Hepatocyte (in vitro differentiated cells): ENCODE results near the gene ACOX3. TPM values are rescaled to one million over a fixed set of nuclear protein-coding genes. Genes with fewer than 3 reads are reported as not detected.

Experiments used
- DNase-seq: peaks from one replicate; pipeline ENCODE4 v3.0.0-alpha.2; 2016; ENCODE audit warnings: low spot score
- H2AFZ ChIP-seq: fragments of 200-600 bp; sonication (generic); 2 replicates; pipeline ENCODE4 v1.6.0; 2016; ENCODE audit warnings: antibody characterized with exemption, mild to moderate bottlenecking
- H3K27ac ChIP-seq: fragments of 200-600 bp; sonication (generic); 2 replicates; pipeline ENCODE4 v1.5.1; 2016; ENCODE audit warnings: mild to moderate bottlenecking
- H3K27me3 ChIP-seq: fragments of 200-600 bp; sonication (generic); 2 replicates; pipeline ENCODE4 v1.6.1; 2016
- H3K36me3 ChIP-seq: fragments of 200-600 bp; sonication (generic); replicated peaks from 2 replicates; pipeline ENCODE4 v1.5.1; 2016; ENCODE audit warnings: low read depth; ENCODE audit not compliant: insufficient read depth
- H3K4me1 ChIP-seq: fragments of 200-600 bp; sonication (generic); 2 replicates; pipeline ENCODE4 v1.5.1; 2016; ENCODE audit warnings: mild to moderate bottlenecking, moderate library complexity; ENCODE audit not compliant: insufficient read depth
- H3K4me2 ChIP-seq: fragments of 200-600 bp; sonication (generic); 2 replicates; pipeline ENCODE4 v1.6.0; 2016
- H3K4me3 ChIP-seq: fragments of 200-600 bp; sonication (generic); 2 replicates; pipeline ENCODE4 v1.5.1; 2016; ENCODE audit warnings: mild to moderate bottlenecking
- H3K79me2 ChIP-seq: fragments of 200-600 bp; sonication (generic); 2 replicates; pipeline ENCODE4 v1.6.0; 2017; ENCODE audit warnings: mild to moderate bottlenecking
- H3K9me2 ChIP-seq: fragments of 200-600 bp; sonication (generic); replicated peaks from 2 replicates; pipeline ENCODE4 v1.6.0; 2017; ENCODE audit warnings: mild to moderate bottlenecking; ENCODE audit not compliant: insufficient read depth
- H3K9me3 ChIP-seq: fragments of 200-600 bp; sonication (generic); 2 replicates; pipeline ENCODE4 v1.5.1; 2016; ENCODE audit warnings: low read depth, mild to moderate bottlenecking
- H4K20me1 ChIP-seq: fragments of 200-600 bp; sonication (generic); 2 replicates; pipeline ENCODE4 v1.6.0; 2016; ENCODE audit warnings: mild to moderate bottlenecking; ENCODE audit not compliant: insufficient read depth, poor library complexity, severe bottlenecking
- EZH2 ChIP-seq: fragments of 200-600 bp; sonication (generic); IDR thresholded peaks from 2 replicates; pipeline ENCODE4 v1.6.1; 2016; ENCODE audit warnings: antibody characterized with exemption, mild to moderate bottlenecking, borderline replicate concordance
- EZH2phosphoT487 ChIP-seq: fragments of 200-600 bp; sonication (generic); IDR thresholded peaks from one replicate; pipeline ENCODE4 v1.6.1; 2018; ENCODE audit warnings: antibody characterized with exemption, mild to moderate bottlenecking, low read depth, moderate library complexity; ENCODE audit not compliant: unreplicated experiment, severe bottlenecking
- WGBS: methylation state at CpG from one replicate; pipeline ENCODE4 v1.1.6; 2016; ENCODE audit warnings: low lambda C conversion rate; ENCODE audit errors: missing lambda C conversion rate; 5-methylcytosine and 5-hydroxymethylcytosine counted together
- polyA plus RNA-seq: library from polyadenylated mRNA; unstranded; fragments of >200 nt; fragmentation: Nextera tagmentation; extraction: Ambion mirVana; gene quantifications from 2 replicates; pipeline ENCODE4 v1.2.1, GENCODE V29; 2016
- total RNA-seq: library from RNA; depleted of rRNA; stranded (reverse); fragments of >200 nt; gene quantifications from 2 replicates; pipeline ENCODE4 v1.2.3, GENCODE V29; 2014
- TF ChIP-seq, protein P1 (sequence below): fragments of 200-600 bp; sonication (generic); IDR thresholded peaks from 2 replicates; pipeline ENCODE4 v1.5.1; 2016; ENCODE audit warnings: antibody characterized with exemption, mild to moderate bottlenecking; ENCODE audit not compliant: poor library complexity

ACOX3 gene
- total and polyA plus RNA-seq, 2 experiments from 2014 or later, result 17.6 to 22.5 TPM

DNA sequence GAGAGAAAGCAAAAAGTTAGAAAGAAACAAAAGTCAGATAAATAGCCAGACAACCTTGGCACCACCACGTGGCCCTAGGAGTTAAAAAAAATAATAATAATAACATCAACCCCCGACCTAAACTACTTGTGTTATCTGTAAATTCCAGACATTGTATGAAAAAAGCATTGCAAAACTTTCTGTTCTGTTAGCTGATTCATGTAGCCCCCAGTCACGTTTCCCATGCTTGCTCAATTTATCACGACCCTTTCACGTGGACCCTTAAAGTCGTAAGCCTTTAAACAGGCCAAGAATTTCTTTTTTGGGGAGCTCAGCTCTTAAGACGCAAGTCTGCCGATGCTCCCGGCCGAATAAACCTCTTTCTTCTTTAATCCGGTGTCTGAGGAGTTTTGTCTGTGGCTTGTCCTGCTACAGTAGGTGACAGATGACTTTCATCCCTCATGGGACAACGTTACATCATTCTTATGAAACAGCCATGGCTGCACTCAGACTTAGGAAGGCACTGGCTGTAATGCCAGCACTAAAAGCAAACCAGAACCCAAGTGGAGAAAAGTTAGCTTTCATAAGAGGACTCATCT is 520 bp downstream of the ACOX3 start:
- H3K4me3 ChIP-seq, result peak overlapping the region; percentile 38
- H2AFZ ChIP-seq, result peak overlapping the region; percentile 46
- TF ChIP-seq, protein P1, sequence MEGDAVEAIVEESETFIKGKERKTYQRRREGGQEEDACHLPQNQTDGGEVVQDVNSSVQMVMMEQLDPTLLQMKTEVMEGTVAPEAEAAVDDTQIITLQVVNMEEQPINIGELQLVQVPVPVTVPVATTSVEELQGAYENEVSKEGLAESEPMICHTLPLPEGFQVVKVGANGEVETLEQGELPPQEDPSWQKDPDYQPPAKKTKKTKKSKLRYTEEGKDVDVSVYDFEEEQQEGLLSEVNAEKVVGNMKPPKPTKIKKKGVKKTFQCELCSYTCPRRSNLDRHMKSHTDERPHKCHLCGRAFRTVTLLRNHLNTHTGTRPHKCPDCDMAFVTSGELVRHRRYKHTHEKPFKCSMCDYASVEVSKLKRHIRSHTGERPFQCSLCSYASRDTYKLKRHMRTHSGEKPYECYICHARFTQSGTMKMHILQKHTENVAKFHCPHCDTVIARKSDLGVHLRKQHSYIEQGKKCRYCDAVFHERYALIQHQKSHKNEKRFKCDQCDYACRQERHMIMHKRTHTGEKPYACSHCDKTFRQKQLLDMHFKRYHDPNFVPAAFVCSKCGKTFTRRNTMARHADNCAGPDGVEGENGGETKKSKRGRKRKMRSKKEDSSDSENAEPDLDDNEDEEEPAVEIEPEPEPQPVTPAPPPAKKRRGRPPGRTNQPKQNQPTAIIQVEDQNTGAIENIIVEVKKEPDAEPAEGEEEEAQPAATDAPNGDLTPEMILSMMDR, result no peak
- TF ChIP-seq EZH2 (no peak), EZH2phosphoT487 (no peak)
- H3K9me3 ChIP-seq, result no peaks in the 10 kb centered on the region
- DNase-seq, result no peak
- no peaks in the 10 kb centered on the region for H3K9me2 ChIP-seq
- H3K27me3 ChIP-seq, result no peaks in the 10 kb centered on the region
- H3K4me2 ChIP-seq, result peak overlapping the region; percentile 69
- 75% methylated on average over 12 of the region's 12 CpGs for WGBS
- no peaks in the 10 kb centered on the region for H4K20me1 ChIP-seq
- peak overlapping the region; percentile 94 for H3K27ac ChIP-seq
- H3K4me1 ChIP-seq, result peaks cover 17% of the 10 kb centered on the region
- no peaks in the 10 kb centered on the region for H3K36me3 ChIP-seq
- H3K79me2 ChIP-seq, result peaks cover 67% of the 10 kb centered on the region

DNA sequence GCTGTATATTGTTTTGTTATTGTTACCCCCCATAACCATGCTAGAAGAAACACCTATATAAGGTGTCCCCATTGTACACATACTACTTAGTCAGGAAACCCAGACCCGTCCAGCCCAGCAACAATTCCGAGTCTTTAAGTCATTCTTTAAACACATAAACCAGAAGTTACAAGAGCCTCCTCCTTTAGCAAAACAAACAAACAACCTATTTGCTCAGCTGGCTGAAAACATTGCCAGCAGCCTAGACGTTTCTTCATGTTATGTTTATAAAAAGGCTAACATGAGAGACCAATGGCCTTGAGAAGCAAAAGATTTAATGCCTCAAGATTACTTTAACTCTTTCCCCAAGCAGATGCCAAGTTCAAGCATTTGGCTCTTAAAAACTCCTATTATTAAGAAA is 1.4 kb downstream of the ACOX3 start:
- DNase-seq, result no peak
- Histone ChIP-seq H2AFZ (no peak overlapping the region), H3K27me3 (no peaks in the 10 kb centered on the region), H3K9me3 (no peaks in the 10 kb centered on the region), H3K4me3 (no peak overlapping the region), H3K9me2 (no peaks in the 10 kb centered on the region), H3K4me2 (peak overlapping the region; percentile 69), H3K4me1 (peaks cover 17% of the 10 kb centered on the region), H3K36me3 (no peaks in the 10 kb centered on the region), H3K79me2 (peaks cover 58% of the 10 kb centered on the region), H3K27ac (peak overlapping the region; percentile 94), H4K20me1 (no peaks in the 10 kb centered on the region)
- WGBS, result 60% methylated on average over 3 of the region's 3 CpGs
- TF ChIP-seq EZH2phosphoT487, result no peak
- TF ChIP-seq, protein P1, result no peak
- TF ChIP-seq EZH2, result no peak

DNA sequence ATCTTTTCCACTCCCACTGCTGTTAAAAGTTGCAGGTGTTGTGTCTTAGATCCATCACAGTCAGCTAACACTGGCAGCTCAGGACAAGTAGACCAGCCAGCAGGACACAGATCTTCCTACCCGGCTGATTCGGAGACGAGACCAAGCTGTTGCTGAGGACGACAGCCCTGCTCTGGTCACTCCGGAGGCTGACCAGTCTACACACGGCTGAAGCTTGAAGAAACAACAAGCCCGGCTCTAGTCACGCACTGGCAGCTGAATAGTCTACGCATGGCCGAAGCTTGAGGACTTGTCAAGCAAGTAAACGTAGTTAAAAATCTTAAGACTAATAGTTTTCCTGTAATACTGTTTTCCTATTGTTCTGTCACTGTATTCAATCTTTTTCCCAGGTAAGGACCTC is 1.8 kb downstream of the ACOX3 start:
- no peak for DNase-seq
- TF ChIP-seq, protein P1, result no peak
- TF ChIP-seq EZH2phosphoT487 (no peak), EZH2 (no peak)
- H3K4me1 ChIP-seq, result peaks cover 17% of the 10 kb centered on the region
- no peak overlapping the region for H3K4me2 ChIP-seq
- no peak overlapping the region for H3K4me3 ChIP-seq
- H3K9me2 ChIP-seq, result no peaks in the 10 kb centered on the region
- no peaks in the 10 kb centered on the region for H3K27me3 ChIP-seq
- no peak overlapping the region for H2AFZ ChIP-seq
- no peaks in the 10 kb centered on the region for H3K36me3 ChIP-seq
- WGBS, result 91% methylated on average over 11 of the region's 11 CpGs
- H3K9me3 ChIP-seq, result no peaks in the 10 kb centered on the region
- no peaks in the 10 kb centered on the region for H4K20me1 ChIP-seq
- H3K27ac ChIP-seq, result no peak overlapping the region
- peaks cover 55% of the 10 kb centered on the region for H3K79me2 ChIP-seq

DNA sequence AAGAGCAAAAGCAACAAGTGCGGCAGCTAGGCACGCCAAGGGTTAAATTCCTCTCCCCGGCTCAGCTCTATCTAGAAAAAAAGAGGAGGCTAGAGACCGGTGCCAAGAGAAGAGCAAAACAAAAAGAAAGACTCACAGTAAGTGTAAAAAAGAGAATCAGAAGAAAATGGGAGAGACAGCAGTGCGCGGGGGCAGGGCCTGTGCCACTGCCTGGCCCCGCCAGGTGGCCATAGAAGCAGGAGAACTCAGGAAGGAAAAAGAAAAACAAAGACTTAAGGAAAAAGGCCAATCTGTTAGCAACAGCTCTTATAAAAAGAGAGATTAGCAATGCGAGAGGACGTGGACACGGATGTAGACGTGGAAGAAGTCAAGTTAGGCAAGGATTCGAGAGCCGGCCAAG is 3.2 kb downstream of the ACOX3 start:
- H3K4me3 ChIP-seq, result no peak overlapping the region
- no peaks in the 10 kb centered on the region for H3K9me2 ChIP-seq
- no peak overlapping the region for H2AFZ ChIP-seq

More for the DNA sequence above, 3.2 kb downstream of the ACOX3 start:
- H3K27me3 ChIP-seq, result no peaks in the 10 kb centered on the region
- peak overlapping the region; percentile 56 for H3K4me2 ChIP-seq
- no peaks in the 10 kb centered on the region for H3K9me3 ChIP-seq
- no peak for DNase-seq
- H4K20me1 ChIP-seq, result no peaks in the 10 kb centered on the region
- H3K79me2 ChIP-seq, result peaks cover 42% of the 10 kb centered on the region
- TF ChIP-seq EZH2 (no peak), EZH2phosphoT487 (no peak)
- TF ChIP-seq, protein P1, result no peak
- WGBS, result 57% methylated on average over 13 of the region's 13 CpGs
- H3K36me3 ChIP-seq, result no peaks in the 10 kb centered on the region
- H3K4me1 ChIP-seq, result peaks cover 9% of the 10 kb centered on the region
- H3K27ac ChIP-seq, result peak overlapping the region; percentile 56
